GM21447 (cell line): Measurements from ENCODE around the gene PCBP3.
"Not testable (repeated sequence)": the region's sequence is repeated elsewhere in the genome, so short reads cannot be mapped to it uniquely, and the experiment has no call there.

Experiments
- ATAC-seq: cut with Tn5 transposase; IDR thresholded peaks from one replicate; pipeline ENCODE4 v1.9.1; 2021; ENCODE audit not compliant: unreplicated experiment

The PCBP3 gene

GRCh38 chr21:45634511-45635183 is 8.9 kb upstream of the PCBP3 start:
- ATAC-seq = no peak

DNA sequence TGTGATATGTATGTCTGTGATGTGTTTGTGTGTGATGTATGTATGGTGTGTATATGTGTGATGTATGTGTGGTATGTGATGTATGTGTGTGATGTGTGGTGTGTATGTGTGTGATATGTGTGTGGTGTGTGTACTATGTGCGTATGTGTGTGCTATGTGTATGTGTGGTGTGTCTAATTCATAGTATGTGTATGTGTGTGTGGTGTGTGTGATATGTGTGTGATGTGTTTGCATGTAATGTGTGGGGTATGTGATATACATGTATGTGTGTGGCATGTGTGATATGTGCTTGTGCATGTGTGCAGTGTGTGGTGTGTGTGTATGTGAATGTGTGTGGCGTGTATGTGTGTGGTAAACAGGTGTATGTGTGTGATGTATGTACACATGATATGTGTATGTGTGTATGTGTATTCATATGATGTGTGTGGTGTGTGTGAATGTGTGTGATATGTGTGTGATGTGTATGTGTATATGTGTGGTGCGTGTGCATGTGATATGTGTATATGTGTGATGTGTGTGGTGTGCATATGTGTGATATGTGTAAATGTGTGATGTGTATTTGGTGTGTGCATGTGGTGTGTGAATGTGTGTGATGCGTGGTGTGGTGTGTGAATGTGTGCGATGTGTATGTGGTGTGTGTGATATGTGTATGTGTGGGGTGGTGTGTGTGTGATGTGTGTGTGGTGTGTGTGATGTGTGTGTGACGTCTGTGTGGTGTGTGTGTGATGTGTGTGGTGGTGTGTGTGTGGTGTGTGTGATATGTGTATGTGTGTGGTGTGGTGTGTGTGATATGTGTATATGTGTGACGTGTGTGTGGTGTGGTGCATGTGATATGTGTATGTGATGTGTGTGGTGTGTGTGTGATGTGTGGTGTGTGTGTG is 8.0 kb upstream of the PCBP3 start:
- ATAC-seq = no peak

- ATAC-seq = no peak
Observed at GRCh38 chr21:45636459-45636858, 7.1 kb upstream of the PCBP3 start.

DNA sequence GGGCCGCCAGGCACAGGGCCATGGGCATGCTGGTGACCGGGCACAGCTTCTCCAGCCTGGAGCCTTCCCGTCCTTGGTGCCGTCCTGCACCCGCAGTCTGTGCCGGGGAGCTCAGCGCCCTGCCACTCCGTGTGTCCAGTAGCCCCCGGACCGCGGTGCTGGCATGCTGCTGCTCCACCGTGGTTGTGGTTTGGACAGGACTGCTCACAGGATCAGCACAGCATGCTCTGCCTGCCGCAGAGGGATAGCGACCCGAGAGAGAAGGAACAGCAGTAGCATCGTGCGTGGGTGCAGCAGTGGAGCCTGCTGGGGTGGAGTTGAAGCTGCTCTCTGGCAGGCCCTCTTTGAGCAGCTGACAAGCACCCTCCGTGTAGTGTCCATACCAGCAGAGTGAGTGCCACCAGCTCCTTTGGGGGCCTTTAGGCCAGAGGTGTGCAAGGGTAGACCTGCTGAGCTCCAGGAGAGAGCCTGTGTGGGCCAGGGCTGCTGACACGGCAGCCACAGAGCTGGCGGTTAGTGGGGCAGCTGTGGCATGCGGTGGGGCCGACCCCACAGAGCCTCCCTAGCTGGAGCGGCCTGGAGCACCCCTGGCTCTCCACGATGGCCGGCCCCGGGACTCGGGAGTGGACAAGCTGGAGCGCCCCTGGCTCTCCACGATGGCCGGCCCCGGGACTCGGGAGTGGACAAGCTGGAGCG is 6.4 kb upstream of the PCBP3 start:
- no peak for ATAC-seq

DNA sequence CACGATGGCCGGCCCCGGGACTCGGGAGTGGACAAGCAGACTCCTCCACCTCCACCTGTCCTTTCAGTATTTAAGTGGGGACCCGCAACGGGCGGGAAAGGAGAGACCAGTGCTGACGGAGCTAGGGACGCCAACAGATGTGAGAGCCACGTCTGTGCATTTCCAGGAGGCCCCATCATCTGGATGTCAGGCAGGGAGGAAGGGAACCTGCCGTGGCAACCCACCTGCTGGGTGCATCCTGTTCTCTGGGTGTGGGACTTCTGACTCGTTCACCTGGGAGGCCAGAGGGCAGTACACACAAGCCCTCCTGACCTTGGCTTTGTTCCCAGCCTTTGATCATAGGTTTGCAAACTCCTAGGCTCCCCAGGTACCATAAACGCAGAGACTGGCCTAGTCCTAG is 5.6 kb upstream of the PCBP3 start:
- no peak for ATAC-seq

DNA sequence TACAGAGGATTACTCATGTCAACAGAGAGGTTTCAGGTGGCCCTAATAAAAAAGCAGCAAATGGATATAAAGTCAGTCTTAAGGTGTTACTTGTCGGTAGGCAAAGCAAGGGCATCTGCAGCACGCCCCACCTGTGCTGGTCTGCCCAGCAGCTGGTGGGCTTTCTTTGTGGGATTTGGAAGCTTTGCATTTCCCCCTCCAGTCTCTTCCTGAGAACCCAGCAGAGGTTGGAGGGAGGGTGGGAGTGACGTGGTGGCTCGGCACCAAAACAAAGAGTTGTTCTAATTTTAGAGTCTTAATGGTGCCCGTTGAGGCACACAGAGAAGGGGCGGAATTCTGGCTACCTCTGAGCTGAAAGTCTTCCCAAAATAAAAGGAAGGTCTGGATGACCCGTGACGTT is 4.8 kb upstream of the PCBP3 start:
- no peak for ATAC-seq

DNA sequence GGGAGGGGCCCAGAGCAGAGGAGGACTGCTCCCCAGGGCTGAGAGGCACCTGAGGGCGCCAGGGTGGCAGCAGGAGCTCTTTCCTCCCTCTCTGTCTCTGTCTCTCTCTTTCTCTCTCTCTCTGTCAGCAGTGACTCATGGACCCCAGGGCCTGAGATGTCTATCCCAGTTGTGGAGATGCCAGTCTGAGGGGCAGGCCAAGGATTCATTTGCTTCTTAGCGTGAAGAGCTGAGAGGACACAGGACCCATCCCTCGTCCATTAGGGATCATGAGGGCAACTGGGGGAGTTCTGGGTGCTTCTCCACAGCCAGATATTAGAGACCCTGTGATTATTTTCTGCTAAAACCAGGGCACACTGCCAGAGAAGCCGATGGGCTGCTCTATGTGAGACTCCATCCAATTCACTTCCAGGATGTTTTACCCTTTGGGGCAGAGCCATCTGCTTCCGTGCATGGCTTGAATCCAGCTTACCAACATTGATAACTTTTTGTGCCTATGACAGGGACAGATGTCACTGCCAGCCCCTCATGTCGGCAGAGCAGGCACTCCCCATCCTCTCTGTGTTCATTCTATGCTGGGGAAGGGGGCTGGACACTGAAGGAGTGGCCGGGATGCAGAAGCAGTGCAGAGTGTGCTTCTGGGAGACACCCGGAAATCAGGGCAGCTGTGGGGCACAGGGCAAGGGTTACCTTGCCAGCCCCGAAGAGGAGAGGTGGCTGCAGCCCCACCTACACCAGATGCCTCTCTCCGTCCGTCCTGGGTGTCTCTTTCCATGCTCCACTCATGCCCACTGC is 4.1 kb upstream of the PCBP3 start:
- ATAC-seq = no peak

GRCh38 chr21:45640001-45640887 is 3.3 kb upstream of the PCBP3 start:
- ATAC-seq = no peak

GRCh38 chr21:45640888-45641479 is 2.5 kb upstream of the PCBP3 start:
- no peak for ATAC-seq

DNA sequence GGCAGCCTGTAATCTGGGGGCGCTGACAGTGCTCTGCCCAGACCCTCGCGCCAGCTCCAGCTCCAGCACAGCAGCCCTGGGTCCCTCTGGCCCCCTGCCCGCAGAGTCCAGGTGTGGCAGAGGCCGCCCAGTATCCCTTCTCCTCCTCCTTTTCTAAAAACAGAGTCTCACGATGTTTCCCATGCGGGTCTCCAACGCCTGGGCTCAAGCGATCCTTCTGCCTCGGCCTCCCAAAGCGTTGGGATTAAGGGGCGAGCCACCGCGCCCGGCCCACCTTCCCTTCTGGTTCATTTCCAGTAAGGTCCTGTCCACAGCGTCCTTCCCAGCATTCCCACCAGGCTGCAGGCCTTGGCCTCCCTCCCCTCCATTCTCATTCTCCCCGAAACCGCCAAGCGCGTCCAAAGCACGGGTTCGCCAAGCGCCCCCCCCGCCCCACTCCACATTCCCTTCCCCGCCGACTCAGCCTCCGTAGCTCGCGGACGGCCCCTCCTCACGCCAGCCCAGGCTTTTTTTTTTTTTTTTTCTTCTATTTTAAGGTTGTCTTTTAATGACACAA is 2.0 kb upstream of the PCBP3 start:
- no peak for ATAC-seq

GRCh38 chr21:45642122-45642813 is 1.3 kb upstream of the PCBP3 start:
- ATAC-seq = no peak

DNA sequence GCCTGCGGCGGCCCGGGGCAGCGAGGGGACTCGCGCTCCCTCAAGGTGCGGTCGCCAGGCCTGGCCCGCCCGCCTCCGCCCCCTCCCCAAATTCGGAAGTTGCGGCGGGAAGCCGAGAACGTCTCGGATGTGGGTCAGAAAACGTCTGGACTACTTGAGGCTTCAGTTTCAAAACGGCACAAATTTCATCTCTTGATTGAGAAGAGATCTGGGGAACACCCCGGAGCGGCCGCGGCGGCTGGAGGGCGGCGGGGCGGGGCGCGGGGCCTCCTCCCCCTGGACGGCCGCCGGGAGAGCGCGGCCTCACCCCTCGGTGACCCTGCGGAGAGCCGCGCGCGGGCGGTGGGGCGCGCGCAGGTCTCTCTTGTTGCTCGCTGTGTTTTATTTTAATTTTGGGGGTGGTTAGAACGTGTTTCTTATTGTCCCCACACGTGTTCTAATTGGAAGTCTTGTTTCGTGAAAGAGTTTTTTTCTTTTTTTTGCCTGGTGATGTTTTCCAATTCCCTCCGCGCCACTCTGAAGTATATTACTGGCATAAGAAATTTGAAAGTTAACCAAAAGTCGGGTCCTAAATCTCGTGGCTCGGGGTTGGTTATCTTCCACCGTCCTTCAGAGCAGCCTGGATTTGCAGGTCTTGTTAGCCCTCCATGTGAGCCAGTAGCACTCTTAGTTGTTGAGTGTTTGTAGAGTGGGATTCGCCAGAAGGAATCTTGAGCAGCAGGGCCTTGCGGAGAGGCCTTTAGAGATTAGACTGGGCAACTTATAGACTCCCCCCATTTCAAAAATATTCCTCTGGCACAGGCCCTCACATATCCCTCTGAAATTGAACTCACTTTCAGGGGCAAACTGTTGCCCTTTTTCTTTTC is 749 bp downstream of the PCBP3 start:
- ATAC-seq = no peak

- no peak for ATAC-seq
Observed at GRCh38 chr21:45651921-45652320, 8.4 kb downstream of the PCBP3 start.

DNA sequence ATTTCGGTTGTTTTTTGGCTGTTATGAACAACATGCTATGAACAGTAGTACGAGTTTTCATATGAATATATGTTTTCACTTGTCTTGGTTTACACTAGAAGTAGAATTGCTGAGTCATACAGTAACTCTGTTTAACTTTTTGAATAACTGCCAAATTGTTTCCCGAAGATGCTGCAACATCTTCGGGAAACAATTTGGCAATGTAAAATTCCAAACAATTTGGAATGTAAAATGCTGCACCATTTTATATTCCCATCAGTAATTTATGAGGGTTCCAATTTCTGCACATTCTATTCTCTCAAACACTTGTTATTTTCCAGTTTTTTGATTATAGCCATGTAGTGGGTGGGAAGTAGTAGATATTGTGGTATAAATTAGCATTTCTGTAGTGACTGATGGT is 11.6 kb downstream of the PCBP3 start:
- ATAC-seq = no peak

- not testable (repeated sequence) for ATAC-seq
Observed at GRCh38 chr21:45656114-45656513, 12.6 kb downstream of the PCBP3 start.

- ATAC-seq = not testable (repeated sequence)
Observed at GRCh38 chr21:45661913-45662622, 18.5 kb downstream of the PCBP3 start.

DNA sequence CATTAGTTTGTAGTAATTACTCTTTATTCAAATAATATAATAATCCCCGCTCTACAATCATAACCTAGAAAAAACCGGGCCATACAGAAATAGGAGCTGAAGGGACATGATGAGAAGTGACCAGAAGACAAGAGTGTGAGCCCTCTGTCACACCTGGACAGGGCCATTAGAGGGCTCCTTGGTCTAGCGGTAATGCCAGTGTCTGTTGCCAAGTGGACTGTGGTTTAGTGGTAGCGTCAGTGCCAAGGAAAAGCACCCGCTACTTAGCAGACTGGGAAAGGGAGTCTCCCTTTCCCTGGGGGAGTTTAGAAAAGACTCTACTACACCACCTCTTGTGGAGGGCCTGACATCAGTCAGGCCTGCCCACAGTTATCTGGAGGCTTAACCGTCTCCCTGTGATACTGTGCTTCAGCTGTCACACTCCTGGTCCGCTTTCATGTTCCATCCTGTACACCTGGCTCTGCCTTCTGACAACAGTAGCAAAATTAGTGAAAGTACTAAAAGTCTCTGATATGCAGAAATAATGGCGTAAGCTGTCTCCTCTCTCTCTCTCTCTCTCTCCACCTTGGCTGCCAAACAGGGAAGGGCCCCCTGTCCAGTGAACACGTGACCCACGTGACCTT is 19.2 kb downstream of the PCBP3 start:
- ATAC-seq = not testable (repeated sequence)
